Lung (tissue), 12 donors: ENCODE data around the gene RGMA. TPM values are rescaled to one million over a fixed set of nuclear protein-coding genes. Genes with fewer than 3 reads are reported as not detected.
"Not testable (repeated sequence)": the region's sequence is repeated elsewhere in the genome, so short reads cannot be mapped to it uniquely, and the experiment has no call there.

ENCODE experiments used
- ATAC-seq: fragments of 200-7000 bp; cut with Tn5 transposase; one replicate; pipeline ENCODE4 v1.9.1; 2020; ENCODE audit warnings: moderate number of reproducible peaks; ENCODE audit not compliant: insufficient read depth, low FRiP score
- DNase-seq, 3 donors: peaks; one replicate each; pipeline ENCODE4 v3.0.0-alpha.2; 2013 to 2017
- H3K27ac ChIP-seq, 2 donors: one replicate each; pipeline ENCODE4 v1.5.1; 2013; ENCODE audit warnings: mild to moderate bottlenecking in 2 of 2, moderate library complexity in 2 of 2, control low read depth in 1 of 2, inconsistent platforms in 1 of 2, low read depth in 1 of 2, low read length in 1 of 2
- H3K27me3 ChIP-seq, 3 donors: one replicate each; pipeline ENCODE4 v1.5.1; 2013; ENCODE audit warnings: low read length in 2 of 3; ENCODE audit not compliant: control insufficient read depth in 3 of 3, insufficient read depth in 3 of 3
- H3K36me3 ChIP-seq, 4 donors: one replicate each; pipeline ENCODE4 v1.5.1; 2013; ENCODE audit warnings: low read length in 4 of 4, mild to moderate bottlenecking in 1 of 4, moderate library complexity in 1 of 4; ENCODE audit not compliant: control insufficient read depth in 4 of 4, insufficient read depth in 4 of 4
- H3K4me1 ChIP-seq, 5 donors: one replicate each; pipeline ENCODE4 v1.5.1; 2013; ENCODE audit warnings: low read length in 5 of 5, mild to moderate bottlenecking in 2 of 5, moderate library complexity in 1 of 5; ENCODE audit not compliant: control insufficient read depth in 5 of 5, insufficient read depth in 5 of 5
- H3K4me3 ChIP-seq: one replicate; pipeline ENCODE4 v1.5.1; 2013; ENCODE audit warnings: mild to moderate bottlenecking, control low read depth, moderate library complexity
- H3K9ac ChIP-seq, 2 donors: one replicate each; pipeline ENCODE4 v1.5.1; 2013; ENCODE audit warnings: low read length in 2 of 2, control low read depth in 1 of 2; ENCODE audit not compliant: insufficient read depth in 1 of 2
- H3K9me3 ChIP-seq, 4 donors: one replicate each; pipeline ENCODE4 v1.5.1; 2013; ENCODE audit warnings: low read length in 3 of 4, mild to moderate bottlenecking in 1 of 4, moderate library complexity in 1 of 4; ENCODE audit not compliant: control insufficient read depth in 4 of 4, insufficient read depth in 3 of 4
- CTCF ChIP-seq: IDR thresholded peaks from 2 replicates; pipeline ENCODE4 v1.5.1; 2012; ENCODE audit warnings: mild to moderate bottlenecking; ENCODE audit errors: control extremely low read depth, extremely low read depth
- WGBS, 2 donors: extraction: QIAGEN DNeasy Blood & Tissue Kit; methylation state at CpG; one replicate each; pipeline ENCODE4 v1.1.7; 2013; 5-methylcytosine and 5-hydroxymethylcytosine counted together
- polyA plus RNA-seq, 2 donors: library from polyadenylated mRNA; stranded (reverse); fragments of 200-250 nt; gene quantifications; one replicate each; pipeline ENCODE4 v1.2.1, GENCODE V29; 2013
- total RNA-seq, 2 donors: library from RNA; depleted of rRNA in 1 of 2; stranded (reverse); fragments of >200 nt in 1 of 2; gene quantifications; one replicate each; pipeline ENCODE4 v1.2.1, GENCODE V29; 2014 to 2021
- donor health status: control.
- donor health status: control.
- donor health status: Bipolar disorder and iron deficiency.
- donor health status: healthy.
- donor health status: DM: yes; HTN: yes; CAD: no.

The RGMA gene
- total and polyA plus RNA-seq, 4 donors, result 2.3 to 11.3 (median 5.0) TPM

- no peak for TF ChIP-seq CTCF
- WGBS, 2 donors, result 79 to 88% methylated on average over 7 of the region's 7 CpGs
- Histone ChIP-seq H3K4me3 (no peak overlapping the region), H3K9ac (no peak overlapping the region), H3K27ac (no peak overlapping the region), H3K9me3 (no peaks in the 10 kb centered on the region), H3K4me1 (peaks cover 2 to 9% (median 6%) of the 10 kb centered on the region in 5 donors), H3K27me3 (no peaks in the 10 kb centered on the region), H3K36me3 (no peaks in the 10 kb centered on the region)
- no peak for DNase-seq
- no peak for ATAC-seq
These were observed 54.5 kb downstream of the RGMA start for GRCh38 chr15:93034512-93034911.

DNA sequence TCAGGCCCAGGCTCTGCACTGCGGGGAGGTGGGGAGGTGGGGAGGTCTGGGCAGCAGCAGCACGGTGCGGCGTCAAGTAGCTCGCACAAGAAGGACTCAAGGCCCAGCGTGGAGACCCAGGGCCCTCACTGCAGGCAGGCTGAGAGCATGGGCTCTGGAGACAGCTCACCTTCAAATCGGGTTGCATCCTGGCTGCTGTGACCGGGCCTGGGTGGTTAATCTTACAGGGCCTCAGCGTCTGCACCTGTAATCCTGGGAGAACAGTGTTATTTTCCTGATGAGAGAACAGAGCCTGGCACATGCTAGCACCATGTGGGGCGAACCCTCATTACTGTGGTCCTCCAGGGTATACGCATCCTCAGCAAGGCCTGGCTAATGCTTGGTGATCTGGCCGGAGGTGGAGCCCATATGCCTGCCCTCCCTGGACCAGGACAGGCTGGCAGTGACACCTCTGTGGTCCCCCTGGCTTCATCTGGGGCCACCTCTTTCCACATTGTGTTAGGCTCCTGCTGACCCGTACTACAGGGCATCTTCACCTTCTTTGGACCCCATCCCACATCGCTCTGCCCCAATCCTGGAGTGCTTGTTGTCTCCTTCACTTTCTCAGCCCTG, 55.5 kb downstream of the RGMA start:
- Histone ChIP-seq H3K4me1 (peaks cover 6 to 17% (median 11%) of the 10 kb centered on the region in 5 donors), H3K27ac (no peak overlapping the region), H3K4me3 (no peak overlapping the region), H3K27me3 (no peaks in the 10 kb centered on the region), H3K9me3 (no peaks in the 10 kb centered on the region), H3K9ac (no peak overlapping the region), H3K36me3 (no peaks in the 10 kb centered on the region)
- TF ChIP-seq CTCF, result no peak
- DNase-seq (no peak), ATAC-seq (no peak)
- 88 to 96% methylated on average over 14 of the region's 14 CpGs for WGBS, 2 donors

GRCh38 chr15:93032515-93033206, 56.4 kb downstream of the RGMA start:
- not testable (repeated sequence) for H3K9ac ChIP-seq, H3K27ac ChIP-seq, H3K9me3 ChIP-seq, ATAC-seq, H3K36me3 ChIP-seq, H3K27me3 ChIP-seq, H3K4me3 ChIP-seq, DNase-seq
- peaks cover 10 to 22% (median 15%) of the 10 kb centered on the region in 5 donors for H3K4me1 ChIP-seq
- 91 to 93% methylated on average over 19 to 21 of the region's 21 CpGs for WGBS, 2 donors

DNA sequence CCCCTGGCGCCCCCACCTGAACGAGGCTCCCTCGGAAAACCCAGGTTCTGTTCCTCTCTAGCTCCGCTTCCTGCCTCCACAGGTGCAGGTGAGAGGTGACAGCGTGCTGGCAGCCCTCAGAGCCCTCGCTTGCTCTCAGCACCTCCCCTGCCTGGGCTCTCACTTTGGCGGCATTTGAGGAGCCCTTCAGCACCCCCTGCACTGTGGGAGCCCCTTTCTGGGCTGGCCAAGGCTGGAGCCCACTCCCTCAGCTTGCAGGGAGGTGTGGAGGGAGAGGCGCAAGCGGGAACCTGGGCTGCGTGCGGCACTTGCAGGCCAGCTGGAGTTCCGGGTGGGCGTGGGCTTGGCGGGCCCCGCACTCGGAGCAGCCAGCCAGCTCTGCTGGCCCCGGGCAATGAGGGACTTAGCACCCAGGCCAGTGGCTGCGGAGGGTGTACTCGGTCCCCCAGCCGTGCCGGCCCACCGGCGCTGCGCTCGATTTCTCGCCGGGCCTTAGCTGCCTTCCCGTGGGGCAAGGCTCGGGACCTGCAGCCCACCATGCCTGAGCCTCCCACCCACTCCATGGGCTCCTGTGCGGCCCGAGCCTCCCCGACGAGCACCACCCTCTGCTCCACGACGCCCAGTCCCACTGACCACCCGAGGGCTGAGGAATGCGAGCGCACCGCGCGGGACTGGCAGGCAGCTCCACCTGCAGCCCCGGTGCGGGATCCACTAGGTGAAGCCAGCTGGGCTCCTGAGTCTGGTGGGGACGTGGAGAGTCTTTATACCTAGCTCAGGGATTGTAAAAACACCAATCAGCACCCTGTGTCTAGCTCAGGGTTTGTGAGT, 57.2 kb downstream of the RGMA start:
- not testable (repeated sequence) for H3K4me3 ChIP-seq, H3K27ac ChIP-seq, ATAC-seq, H3K9me3 ChIP-seq, H3K27me3 ChIP-seq, DNase-seq, H3K9ac ChIP-seq, H3K36me3 ChIP-seq
- H3K4me1 ChIP-seq, result peaks cover 8 to 21% (median 16%) of the 10 kb centered on the region in 5 donors
- WGBS, 2 donors, result 94 to 96% methylated on average over 42 to 44 of the region's 44 CpGs
